HG03460 (cell line): ENCODE results near the gene SLC6A9.

ENCODE experiments used
- ATAC-seq: cut with Tn5 transposase; IDR thresholded peaks from one replicate; pipeline ENCODE4 v1.9.1; 2021; ENCODE audit not compliant: unreplicated experiment

Gene SLC6A9

DNA sequence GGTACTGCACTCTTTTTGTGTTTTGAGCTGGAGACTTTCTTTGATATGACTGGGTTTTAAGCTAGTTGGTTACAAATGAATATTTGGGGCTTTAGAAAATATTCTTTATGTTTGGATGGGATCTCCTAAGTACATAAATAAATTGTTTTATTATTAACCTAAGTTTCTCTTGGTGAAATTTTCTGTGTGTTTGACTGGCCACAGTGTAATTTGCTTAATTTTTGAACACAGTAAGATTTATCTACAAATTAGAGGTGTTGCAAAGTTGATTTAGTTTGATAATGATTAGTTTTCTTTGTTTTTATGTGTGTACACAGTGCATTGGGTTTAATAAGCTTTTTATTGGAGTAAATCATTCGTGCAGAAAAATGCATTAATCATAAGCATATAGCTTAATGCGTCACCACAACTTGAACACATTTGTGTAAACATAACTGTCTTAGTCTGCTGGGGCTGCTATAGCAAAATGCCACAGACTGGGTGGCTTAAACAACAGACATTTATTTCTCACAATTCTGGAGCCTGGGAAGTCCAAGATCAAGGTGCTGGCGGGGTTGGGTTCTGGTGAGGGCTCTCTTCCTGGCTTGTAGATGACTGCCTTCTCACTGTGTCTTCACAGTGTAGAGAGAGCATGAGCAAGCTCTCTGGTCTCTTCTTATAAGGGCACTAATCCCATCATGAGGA lies 17.4 kb upstream of the SLC6A9 start:
- ATAC-seq = no peak

DNA sequence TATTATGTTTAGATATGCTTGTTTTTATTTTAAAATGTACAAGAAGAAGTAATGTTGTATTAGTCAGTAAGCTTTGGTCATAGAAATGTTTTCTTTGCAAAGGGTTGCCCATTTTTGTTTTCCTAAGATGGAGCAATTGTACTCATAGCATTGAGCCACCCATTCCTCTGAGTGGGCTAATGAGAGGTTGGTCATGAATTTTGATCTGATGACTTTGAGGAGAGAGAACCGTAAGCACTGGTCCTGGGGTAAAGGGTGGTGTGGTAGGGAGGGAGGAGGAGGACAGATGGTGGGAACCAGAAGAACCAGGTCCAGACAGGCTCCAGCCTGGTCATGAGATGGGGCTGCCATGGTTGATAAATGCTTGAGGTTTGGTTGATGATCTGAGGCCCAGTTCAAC lies 15.9 kb upstream of the SLC6A9 start:
- no peak for ATAC-seq

DNA sequence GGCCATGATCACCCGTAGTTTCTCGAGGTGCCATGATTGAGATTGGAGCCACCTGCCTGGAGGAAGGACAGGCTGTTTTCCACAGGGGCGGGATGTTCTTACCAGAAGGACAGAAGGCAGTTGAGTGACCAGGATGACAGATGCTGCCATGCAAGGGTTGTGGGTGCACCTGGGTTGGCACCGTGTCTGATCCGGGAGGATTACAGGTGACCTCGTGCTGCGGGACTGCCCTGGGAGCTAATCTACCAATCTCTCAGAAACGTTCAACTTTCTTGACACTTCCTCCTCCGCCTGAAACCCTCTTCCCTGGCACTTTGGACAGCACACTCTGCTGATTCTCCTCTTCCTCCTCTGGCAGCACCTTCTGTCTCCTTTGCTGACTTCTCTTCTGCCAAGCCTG lies 13.8 kb upstream of the SLC6A9 start:
- no peak for ATAC-seq

DNA sequence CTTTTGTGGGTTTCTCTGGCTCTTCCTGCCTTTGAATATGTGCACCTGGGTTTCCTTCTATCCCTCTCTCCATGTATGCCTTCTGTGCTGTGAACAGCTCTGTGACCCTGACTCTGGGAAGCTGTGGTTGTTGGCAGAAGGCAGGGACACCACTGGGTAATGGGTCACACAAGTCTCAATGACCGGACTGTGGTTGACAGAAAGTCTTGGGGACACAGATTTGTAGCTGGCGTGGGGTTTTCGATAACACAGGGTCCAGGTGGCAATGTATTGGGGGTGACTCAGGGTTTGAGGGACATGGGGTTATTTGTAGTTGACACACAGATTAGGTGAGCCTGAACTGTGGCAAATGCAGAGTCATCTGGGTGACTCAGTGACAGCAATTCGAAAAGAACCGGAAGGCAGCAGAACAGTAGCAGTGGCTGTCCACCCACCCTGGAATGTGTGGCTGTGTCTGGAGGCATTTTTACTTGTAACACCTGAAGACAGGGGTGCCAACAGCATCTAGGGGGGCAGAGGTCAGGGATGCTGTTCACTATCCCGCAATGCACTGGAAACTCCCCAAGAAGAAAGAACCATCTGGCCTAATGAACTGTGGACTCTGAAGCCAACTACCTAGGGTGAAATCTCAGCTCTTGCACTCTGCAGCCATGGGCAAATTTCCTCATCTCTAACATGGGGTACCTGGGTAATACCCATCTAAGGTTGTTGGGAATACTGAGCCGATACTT lies 13.0 kb upstream of the SLC6A9 start:
- no peak for ATAC-seq

DNA sequence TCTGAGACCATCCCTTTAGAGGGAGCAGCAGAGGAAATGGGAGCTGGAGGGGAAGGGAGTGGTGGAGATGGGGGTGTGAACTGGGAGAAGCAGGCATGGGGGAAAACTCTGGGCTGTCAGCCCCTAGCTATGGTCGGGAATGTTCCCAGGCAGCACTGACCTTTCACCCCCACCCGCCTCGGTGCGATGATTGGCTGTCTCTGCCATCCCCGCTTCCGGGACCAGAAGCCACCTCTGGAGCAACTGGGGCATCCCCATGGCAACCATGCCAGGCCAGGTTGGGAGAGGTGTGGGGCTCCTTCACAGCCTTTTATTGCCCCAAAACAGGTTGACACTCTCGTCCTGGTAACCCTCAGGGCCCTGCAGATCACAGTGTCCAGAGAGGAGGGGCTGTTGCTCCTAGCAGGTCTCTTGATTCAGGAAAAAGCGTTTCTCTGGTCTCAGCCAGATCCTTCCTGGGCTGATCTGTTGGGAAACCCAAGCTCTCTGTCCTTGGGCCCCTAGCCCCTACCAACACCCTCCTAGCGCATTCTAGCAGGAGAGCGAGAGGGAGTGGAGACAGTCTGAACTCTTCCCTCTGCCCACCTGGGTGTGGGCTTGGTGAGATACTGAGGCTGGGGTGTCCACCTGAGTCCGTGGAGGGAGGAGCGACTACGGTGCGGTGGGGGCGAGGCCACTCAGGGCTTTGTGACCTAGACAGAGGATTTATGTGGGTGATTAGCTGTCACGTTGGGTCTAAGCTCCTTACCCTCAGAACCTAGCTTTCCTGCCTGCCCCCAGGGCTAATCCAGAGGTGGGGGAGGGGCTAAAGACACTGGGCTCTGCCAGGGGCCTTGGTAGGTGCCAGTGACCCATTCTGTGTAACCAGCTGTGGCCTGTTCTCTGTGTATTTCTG lies 12.2 kb upstream of the SLC6A9 start:
- no peak for ATAC-seq

DNA sequence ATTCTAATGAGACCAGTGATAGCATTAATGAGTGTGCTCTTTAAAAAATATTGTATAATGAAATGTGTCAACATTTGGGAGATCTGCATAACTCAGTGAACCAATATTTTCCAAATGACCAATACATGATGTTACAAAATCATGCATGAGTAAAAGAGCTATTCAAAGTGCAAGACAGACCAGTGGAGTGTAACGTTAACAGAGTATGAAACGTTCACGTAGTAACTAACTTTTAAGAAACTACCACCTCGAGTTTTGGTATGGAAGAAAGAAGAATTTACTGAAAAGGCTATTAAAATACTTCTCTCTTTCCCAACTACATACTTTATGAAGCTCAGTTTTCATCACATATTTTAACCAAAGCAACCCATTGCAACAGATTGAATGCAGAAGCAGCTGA lies 9.6 kb upstream of the SLC6A9 start:
- ATAC-seq = no peak

DNA sequence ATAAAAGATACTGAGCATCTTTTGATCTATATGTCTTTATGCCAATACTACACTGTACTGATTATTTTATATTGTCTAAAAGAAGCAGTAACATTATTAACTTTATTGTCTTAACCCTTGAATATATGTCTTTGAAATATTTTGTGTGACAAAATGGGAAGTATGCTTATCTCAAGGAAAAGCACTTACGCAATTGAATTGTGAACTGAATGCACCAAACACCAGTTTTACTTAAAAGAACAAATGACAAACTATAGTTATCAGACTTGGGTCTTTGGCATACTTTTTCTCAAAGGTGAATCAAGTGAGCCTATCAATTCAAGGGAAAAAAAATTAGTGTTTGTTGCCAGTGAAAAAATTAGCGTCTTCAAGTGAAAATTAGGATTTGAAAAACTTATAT lies 9.2 kb upstream of the SLC6A9 start:
- ATAC-seq = no peak

DNA sequence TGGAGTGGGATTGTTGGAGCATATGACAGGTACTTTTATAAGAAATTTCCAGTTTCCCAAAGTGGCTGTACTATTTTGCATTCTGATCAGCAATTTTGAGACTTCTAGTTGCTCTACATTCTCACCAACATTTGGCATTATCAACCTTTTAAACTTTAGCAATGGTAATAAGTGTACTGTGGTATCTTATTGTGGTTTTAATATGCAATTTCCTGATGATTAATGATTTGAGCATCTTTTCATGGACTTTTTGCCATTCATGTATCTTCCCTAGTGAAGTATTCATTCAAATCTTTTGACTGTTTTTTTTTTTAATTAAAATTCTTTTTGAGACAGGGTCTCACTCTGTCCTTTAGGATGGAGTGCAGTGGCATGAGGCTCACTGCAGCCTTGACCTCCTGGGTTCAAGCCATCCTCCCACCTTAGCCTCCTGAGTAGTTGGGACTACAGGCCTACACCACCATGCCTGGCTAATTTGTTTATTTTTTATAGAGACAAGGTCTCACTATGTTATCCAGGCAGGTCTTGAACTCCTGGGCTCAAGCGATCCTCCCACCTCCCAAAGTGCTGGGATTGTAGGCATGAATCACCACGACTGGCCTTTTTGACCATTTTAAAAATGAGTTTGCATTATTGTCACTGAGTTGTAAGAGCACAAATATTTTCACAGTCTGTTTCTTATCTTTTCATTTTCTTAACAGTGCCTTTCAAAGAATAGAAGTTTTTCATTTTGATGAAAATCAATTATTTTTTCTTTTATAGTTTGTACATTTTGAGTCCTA lies 7.8 kb upstream of the SLC6A9 start:
- no peak for ATAC-seq

DNA sequence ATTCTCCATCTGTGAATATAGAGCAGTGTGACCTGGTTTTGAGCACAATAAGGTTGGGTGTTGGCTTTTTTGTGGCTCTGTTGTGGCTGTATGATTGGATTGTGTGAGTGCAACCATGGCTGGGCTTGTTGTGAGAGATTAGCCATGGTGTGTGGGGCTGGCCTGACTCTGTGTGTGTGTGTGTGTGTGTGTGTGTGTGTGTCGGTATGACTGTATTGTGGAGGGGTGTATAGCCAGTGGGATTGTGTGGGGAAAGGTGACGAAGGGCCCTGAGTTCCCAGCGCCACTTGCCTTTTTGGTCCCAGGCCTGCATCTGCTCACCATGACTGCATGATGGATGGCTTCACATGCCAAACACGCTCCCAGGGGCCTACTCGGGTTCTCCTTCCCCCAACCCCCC lies 5.9 kb upstream of the SLC6A9 start:
- ATAC-seq = no peak

DNA sequence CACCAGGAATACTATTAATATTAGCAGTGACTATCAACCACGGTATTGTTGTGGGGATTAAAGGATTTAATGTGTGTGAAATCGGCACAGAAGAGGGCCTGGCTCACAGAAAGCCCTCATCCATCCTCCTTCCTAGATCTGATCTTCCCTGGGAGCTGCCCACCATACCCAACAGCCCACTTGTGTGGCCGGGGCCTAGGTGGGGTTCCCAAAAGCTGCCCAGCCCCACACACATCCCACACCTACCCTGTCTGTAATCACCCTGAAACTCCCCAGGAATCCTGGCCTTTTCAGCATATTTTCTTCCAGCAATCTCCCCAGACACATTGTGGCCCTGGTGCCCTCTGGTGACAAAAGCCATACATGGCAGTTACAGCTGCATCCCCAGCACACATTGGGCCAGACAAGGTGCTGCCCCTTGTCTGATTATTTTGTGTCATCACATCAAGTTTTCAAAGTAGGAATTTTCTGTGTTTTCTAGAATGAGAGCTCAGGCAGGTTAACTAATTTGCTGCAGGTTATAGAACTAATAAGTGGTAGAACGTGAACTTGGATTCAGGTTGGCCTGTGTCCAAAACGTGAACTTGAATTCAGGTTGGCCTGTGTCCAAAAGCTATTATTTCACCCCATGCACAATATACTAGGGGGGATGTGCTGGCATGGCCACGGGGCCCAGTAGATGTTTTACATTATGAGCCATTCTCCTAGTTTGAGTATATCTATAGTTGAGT lies 5.3 kb upstream of the SLC6A9 start:
- ATAC-seq = no peak

DNA sequence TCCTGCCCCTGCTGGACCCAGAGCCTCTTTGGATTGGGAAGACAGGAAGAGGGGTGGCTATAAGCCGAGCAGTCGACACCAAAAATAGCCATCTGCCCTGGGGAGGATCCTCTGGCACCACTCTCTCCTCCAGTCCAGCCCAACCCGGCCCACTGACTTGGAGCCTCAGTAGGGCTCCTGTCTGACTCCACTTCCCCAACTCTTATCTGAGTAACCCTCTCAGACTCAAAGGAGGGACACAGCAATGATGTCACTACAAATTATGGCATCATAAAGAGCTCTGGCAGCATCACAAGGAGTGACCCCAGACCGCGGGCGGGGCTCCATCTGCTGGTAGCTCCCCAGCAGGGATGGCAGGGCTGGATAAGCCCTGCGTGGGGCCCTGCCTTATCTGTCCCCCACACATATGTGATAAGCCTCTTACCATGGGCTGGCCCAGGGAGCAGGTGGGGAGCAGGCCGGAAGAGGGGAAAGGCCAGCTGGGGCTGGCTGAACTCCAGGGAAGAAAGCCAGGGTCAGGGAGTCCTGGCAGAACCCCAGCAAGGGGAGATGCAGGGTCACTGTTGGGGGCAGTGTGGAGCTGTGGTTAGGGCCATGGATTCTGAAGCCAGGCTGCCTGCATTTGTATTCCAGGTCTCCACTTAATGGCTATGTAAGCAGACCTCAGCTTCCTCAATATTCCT lies 4.6 kb upstream of the SLC6A9 start:
- ATAC-seq = no peak

DNA sequence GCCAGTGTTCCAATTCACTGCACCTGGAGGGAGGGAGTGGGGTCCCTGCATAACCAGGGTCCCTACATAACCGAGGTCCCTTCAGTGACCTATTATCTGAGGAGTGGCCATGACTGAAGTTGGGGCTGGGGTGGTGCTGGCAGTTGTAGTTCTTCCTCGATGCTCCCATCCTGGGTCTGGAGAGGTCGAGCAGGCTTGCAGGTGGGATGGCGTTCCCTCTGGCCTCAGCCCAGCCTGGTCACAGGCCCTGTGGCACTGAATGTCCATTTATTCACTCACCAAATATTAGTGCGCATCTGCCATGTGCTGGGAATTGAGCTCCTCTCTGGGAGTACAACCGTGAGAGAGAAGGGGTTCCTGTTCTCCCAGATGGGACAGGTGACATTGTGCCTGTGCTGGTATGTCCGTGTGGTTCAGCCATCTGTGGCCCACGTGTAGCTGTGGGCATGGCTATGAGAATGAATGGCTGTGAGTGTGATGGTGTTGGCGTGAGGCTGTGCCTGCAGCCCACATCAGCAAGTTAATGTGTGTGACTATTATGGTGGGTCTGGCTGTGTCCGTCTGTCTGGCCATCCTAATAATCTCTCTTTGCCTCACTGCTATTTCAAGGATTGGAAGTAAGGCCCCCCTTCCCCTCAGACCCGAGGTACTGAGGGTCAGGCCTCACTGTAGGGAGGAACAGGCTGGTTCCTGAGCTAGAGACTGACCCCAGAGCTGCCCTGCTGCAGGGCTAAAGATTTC lies 3.9 kb upstream of the SLC6A9 start:
- ATAC-seq = no peak

DNA sequence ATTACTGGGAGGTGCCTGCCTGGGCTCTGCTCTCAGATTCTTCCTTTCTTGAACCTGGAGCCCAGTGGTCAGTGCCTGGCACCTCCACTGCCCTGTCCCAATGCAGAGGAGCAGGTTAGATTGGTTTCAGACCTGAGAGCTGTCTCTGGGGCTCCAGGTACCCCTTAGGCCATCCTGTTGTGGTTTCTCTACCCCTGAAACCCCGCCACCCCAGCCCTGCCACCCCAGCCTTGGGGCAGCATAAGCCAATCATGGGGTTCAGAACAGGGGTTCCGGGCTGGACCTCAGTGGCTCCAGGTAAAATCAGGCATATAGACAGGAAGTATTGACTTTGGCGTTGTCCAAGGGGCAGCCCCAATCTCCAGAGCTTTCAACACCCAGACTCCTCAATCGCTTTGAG lies 3.2 kb upstream of the SLC6A9 start:
- no peak for ATAC-seq

DNA sequence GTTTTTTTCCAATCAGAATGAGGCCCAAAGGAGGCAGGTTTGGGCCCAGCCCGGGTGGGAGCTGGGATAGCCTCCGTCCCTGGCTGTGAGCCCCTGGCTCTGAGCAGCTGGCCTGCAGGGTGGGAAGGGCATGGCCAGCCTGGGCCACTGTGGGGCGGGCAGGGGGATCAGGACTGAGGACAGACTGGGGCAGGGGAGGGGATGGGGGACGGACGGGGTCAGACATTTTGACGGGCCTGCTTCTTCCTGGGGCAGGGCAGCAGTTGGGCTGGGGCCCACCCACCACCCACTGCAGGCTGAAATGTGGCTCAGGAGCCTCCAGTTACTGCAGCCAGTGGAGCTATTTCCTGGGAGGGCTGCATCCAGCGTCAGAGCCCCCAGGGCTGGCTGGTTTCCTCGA lies 2.5 kb upstream of the SLC6A9 start:
- no peak for ATAC-seq

DNA sequence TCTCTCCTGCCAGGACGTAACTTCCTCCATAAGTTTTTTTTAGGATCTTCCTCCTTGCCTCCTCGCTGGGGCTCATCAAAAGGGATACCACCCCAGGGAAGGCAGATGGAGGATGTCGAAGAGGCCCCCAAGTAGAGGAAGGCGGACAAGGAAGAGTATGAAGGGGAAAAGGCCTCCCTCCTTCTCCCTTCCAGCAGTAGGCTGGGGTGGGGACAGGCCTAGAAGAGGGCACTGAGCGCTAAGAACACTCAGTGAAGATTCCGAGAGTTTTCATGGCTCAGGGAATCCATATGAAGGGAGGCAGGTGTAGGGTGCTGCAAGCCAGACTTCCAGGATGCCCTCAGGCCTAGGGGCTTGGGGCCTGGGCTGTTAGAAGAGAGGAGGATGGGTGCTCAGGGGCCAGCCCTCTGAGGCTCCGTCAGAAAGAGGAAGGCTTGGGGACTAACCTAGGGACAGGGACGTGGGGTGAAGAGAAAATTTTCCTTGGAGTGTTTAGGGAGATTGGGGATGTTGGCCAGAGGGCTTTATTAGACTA lies 1.8 kb upstream of the SLC6A9 start:
- ATAC-seq = no peak

DNA sequence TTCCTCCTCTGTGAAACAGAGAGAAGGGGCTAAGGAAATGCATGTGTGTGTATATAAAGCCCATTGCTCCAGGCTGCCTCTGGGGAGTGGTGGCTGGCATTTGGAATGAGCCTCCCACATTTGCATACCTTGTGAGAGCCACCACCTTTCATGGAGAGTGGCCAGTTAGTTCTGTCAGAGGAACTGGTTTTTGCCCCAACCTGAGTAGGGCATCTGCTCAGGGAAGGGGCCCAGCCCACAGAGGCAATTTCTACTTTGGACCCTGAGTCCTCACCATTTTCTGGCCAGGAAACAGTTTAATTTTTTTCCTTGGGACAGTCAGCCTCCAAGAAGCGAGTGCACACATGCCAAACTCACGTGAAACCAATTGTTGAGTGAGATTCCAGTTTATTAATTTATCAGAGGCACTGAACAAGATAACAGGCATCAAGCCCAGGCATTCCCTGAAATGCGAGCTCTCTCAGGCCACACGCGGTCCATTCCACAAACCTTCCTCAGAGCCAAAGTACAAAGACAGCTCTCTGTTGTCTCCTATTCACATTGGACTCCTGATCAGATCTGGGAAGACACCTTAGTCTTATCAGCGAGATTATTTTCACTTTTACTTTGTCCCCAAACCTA lies 1.0 kb upstream of the SLC6A9 start:
- no peak for ATAC-seq

DNA sequence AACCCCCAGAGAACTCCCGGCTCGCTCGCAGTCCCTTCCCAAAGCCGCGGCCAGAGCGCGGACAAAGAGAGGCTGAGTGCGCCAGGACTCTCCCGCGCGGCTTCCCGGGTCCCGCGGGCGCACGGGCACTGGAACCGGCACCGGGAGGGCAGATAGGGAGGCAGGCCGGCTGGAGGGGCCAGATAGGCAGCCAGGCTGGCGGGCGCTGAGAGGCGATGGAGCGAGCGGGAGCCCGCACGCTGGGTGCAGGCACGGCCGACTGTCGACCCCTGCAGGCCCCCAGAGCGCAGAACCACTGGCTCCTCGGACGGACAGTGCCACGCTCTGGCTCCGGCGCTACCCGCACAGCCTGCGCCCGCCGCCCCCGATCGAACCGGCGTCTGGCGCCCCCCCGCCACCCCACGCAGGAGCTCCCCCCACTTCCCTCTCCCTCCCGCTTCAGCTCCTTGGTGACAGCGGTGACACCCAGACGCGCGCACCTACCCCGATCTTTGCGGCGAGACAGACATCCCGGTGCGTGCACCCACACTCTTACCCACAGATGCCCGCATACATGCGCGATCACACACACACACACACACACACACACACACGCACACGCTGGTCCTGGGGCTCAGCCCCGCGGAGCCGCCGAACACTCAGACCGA lies 534 bp downstream of the SLC6A9 start:
- peak; percentile 21 for ATAC-seq
